ENCODE measurements around the gene RGS6.

RGS6 gene

DNA sequence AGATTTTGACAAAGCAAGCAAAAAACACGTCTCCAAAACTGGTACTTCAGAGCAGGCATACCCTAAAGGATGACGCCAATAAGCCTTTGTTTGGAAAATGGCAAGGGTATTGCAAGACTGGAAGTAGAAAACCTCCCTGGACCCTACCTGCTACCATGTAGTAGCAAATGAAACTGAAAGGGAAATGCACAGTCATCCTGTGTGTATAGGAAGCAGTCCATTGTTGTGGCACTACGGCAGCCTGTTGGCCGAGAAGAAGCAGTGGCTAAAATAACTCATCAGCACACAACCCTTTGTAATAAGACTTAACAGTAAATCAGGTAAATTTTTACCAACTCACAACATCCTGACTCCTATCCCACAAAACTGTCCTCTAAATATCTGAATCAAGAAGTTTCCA lies 386.4 kb downstream of the RGS6 start:
- H3K27me3 ChIP-seq, result no peaks in the 10 kb centered on the region
- H3K4me1 ChIP-seq, result peaks cover 0 to 5% (median 0%) of the 10 kb centered on the region in 4 donors
- no peak for DNase-seq
- no peak overlapping the region for H3K4me3 ChIP-seq
- H3K27ac ChIP-seq, result no peak overlapping the region
- TF ChIP-seq, protein P1, sequence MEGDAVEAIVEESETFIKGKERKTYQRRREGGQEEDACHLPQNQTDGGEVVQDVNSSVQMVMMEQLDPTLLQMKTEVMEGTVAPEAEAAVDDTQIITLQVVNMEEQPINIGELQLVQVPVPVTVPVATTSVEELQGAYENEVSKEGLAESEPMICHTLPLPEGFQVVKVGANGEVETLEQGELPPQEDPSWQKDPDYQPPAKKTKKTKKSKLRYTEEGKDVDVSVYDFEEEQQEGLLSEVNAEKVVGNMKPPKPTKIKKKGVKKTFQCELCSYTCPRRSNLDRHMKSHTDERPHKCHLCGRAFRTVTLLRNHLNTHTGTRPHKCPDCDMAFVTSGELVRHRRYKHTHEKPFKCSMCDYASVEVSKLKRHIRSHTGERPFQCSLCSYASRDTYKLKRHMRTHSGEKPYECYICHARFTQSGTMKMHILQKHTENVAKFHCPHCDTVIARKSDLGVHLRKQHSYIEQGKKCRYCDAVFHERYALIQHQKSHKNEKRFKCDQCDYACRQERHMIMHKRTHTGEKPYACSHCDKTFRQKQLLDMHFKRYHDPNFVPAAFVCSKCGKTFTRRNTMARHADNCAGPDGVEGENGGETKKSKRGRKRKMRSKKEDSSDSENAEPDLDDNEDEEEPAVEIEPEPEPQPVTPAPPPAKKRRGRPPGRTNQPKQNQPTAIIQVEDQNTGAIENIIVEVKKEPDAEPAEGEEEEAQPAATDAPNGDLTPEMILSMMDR (IDR thresholded peaks at IDR 0.05), result no peak
- H3K36me3 ChIP-seq, result no peaks in the 10 kb centered on the region
- no peaks in the 10 kb centered on the region for H3K9me3 ChIP-seq
- intact Hi-C loops (cut with DNase I; ENCODE audit: low total_unique reads), result no loop called here

DNA sequence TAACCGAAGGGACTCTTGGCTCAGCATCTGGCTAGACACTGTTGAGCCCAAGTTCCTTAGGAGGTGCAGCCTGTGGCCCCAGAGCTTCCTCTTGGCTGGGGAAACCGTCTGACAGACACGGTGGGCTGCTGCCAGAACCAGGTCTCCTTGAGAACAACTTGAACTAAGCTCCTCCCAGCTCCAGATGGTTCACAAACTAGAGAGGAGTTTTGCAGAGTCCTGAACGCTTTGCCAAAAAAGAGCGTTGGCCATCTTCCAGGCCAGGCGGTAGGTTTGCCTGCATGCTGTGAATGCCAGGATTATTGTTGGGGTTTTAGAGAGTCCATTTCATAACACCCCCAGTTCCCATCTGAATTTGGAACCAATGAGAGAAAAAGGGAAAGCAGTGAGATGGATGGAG lies 399.8 kb downstream of the RGS6 start:
- TF ChIP-seq, protein P1 (IDR thresholded peaks at IDR 0.05), result no peak
- no peak overlapping the region for H3K4me3 ChIP-seq
- no peak overlapping the region for H3K27ac ChIP-seq
- H3K27me3 ChIP-seq, result no peaks in the 10 kb centered on the region
- intact Hi-C loops (cut with DNase I; ENCODE audit: low total_unique reads), result no loop called here
- no peaks in the 10 kb centered on the region for H3K9me3 ChIP-seq
- H3K36me3 ChIP-seq, result no peaks in the 10 kb centered on the region
- H3K4me1 ChIP-seq, result peaks cover 0 to 19% (median 8%) of the 10 kb centered on the region in 4 donors
- no peak for DNase-seq

DNA sequence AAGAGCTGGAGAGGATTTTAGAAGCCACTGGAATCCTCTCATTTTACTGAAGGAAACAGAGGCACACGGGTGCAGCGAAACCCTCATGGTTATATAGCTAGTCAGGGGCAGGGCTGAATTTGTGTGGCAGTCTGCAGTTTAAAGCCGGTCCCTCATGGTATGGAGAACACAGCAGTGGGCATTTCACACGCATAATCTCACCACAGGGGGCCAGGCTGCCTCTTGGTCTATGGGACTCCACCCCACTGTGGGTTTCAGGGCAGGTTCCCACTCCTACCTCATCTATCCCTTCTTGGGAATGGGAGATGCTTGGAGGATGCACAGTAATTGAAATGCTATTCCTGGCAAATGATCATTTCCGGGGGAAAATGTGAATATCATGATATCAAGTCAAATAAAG lies 400.6 kb downstream of the RGS6 start:
- Histone ChIP-seq H3K27me3 (no peaks in the 10 kb centered on the region), H3K9me3 (no peaks in the 10 kb centered on the region), H3K4me3 (no peak overlapping the region), H3K4me1 (peaks cover 0 to 19% (median 8%) of the 10 kb centered on the region in 4 donors), H3K36me3 (no peaks in the 10 kb centered on the region), H3K27ac (no peak overlapping the region)
- intact Hi-C loops (cut with DNase I; ENCODE audit: low total_unique reads), result no loop called here
- TF ChIP-seq, protein P1 (IDR thresholded peaks at IDR 0.05), result no peak
- no peak for DNase-seq

DNA sequence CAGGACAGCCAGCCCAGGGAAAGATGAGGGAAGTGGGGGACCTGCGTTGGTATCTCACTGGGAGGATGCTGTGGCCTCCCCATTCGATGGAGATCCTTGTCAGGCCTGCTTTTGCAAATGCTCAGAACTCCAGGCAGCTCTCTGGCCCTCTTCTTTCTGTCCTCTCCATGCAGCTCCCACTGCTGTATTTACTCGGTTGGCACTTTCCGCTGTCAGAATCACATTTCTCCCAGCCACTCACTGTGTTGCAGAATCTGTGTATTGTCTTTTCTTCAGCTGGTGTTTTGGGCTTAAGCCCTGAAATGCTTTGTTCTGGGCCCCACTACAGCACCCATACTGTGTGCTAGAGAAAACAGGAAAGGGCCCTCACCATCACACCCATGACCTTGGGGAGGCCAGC lies 401.1 kb downstream of the RGS6 start:
- Histone ChIP-seq H3K27ac (no peak overlapping the region), H3K27me3 (no peaks in the 10 kb centered on the region)

DNA sequence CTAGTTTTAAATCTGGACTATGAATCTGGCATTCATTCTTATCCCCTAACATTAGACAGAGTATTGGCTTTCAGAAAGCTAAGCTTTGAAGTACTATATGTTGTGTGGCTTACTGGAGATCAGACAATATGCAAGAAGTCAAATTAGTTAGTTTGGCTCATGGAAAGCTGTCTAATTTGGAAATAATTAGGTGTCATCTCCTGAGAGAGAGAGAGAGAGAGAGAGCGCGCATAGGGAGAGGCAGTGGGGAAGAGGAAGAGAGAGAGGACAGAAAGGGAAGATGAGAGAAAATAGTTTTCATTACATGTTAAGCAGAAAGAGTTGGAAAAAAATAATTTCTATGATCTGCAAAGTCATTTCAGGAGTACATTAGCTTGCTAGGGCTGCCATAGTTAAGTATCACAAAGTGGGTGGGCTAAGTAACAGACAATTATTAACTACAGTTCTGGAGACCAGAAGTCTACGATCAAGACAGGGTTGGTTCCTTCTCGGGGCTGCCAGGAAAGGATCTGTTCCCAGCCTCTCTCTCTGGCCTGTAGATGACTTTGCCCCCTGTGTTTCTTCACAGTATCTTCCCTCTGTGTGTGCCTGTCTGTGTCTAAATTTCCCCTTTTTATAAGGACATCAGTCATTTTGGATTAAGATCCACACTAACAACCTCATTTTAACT lies 404.2 kb downstream of the RGS6 start:
- no peaks in the 10 kb centered on the region for H3K27me3 ChIP-seq
- no peak overlapping the region for H3K4me3 ChIP-seq
- no peaks in the 10 kb centered on the region for H3K9me3 ChIP-seq
- no peak overlapping the region for H3K27ac ChIP-seq
- no peaks in the 10 kb centered on the region for H3K36me3 ChIP-seq
- TF ChIP-seq, protein P1 (IDR thresholded peaks at IDR 0.05), result no peak
- intact Hi-C loops (cut with DNase I; ENCODE audit: low total_unique reads), result no loop called here
- DNase-seq, result no peak
- peaks cover 0 to 14% (median 6%) of the 10 kb centered on the region in 4 donors for H3K4me1 ChIP-seq

More for the DNA sequence above, 401.1 kb downstream of the RGS6 start:
- peaks cover 0 to 19% (median 8%) of the 10 kb centered on the region in 4 donors for H3K4me1 ChIP-seq
- DNase-seq, result no peak
- no peaks in the 10 kb centered on the region for H3K36me3 ChIP-seq
- TF ChIP-seq, protein P1 (IDR thresholded peaks at IDR 0.05), result no peak
- H3K9me3 ChIP-seq, result no peaks in the 10 kb centered on the region
- intact Hi-C loops (cut with DNase I; ENCODE audit: low total_unique reads), result no loop called here
- H3K4me3 ChIP-seq, result no peak overlapping the region
